GM21529 (cell line): ENCODE measurements around the gene SLC38A10.

Experiments used
- ATAC-seq: cut with Tn5 transposase; IDR thresholded peaks from one replicate; pipeline ENCODE4 v1.9.1; 2021; ENCODE audit not compliant: unreplicated experiment

Gene SLC38A10

DNA sequence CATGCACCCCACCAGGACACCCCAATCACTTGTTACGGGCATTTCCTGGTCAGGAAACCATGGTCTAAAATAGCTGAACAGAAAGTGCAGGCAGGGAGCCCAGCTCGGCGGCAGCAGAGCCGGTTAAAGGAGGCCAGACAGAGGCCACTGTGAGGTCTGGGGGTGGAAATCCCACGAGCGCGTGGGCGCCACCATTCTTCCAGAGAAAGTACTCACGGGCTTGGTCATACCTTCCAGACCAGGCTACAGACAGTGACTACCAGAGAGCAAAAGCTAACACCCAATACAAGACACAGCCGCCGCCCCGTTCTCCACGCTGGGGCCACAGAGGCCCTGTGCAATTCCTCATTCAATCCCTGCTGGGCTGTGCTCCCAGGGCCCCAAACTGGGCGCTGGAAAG is 84.2 kb downstream of the SLC38A10 start:
- ATAC-seq, result no peak

DNA sequence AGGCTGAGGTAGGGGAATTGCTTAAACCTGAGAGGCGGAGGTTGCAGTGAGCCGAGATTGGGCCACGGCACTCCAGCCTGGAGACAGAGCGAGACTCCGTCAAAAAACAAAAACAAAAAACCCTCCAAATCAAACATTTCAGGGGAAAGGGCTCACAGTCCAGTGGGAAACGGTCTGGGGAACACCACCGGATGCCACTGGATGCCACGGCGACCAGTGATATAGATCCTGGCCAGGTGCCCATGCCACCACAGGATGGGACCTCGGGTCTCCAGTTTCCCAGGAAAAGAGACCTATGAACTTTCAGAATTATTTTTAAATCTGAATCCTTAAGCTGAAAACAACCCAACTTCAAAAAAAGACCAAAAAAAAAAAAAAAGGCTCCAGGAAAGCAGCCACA is 84.6 kb downstream of the SLC38A10 start:
- ATAC-seq, result no peak

GRCh38 chr17:81209141-81209540 is 86.0 kb downstream of the SLC38A10 start:
- ATAC-seq, result no peak

GRCh38 chr17:81208651-81209050 is 86.5 kb downstream of the SLC38A10 start:
- no peak for ATAC-seq

GRCh38 chr17:81207610-81208581 is 87.2 kb downstream of the SLC38A10 start:
- ATAC-seq, result no peak

- no peak for ATAC-seq
Observed at GRCh38 chr17:81206657-81207056, 88.5 kb downstream of the SLC38A10 start.

DNA sequence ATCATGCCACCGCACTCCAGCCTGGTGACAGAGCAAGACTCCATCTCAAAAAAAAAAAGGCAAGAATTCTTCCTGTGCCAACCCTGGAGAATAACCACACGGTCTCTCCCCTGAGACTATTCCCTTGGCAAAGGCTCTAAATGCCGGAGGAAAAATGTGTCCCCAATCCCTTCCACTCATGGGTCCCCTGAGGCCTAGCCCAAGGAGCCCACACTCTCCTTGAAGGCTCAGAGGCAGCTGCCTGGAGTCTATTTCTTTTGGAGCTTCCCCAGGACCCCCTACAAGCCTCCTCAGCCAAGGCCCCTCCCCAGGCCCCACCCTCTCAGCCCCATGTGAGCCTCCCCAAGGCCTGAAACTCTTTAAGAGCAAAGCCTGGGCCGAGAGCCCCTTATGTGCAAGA is 88.9 kb downstream of the SLC38A10 start:
- ATAC-seq, result no peak

DNA sequence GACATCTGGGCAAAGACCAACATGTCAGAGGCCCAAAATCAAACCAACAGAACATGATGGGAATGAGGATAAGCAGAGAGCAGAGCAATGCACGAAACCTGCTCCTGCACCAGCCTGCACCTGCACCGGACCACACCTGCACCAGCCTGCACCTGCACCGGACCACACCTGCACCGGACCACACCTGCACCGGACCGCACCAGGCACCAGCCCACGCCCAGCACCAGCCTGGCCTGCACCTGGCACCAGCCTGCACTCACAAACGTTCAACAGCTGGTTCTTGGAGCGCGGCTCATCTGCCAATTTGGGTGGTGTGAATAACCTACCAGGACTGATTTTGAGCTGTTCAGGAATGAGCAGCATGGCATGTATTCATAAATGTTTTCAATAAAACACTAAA is 90.5 kb downstream of the SLC38A10 start:
- ATAC-seq, result no peak

GRCh38 chr17:81203136-81203535 is 92.0 kb downstream of the SLC38A10 start:
- ATAC-seq, result no peak

DNA sequence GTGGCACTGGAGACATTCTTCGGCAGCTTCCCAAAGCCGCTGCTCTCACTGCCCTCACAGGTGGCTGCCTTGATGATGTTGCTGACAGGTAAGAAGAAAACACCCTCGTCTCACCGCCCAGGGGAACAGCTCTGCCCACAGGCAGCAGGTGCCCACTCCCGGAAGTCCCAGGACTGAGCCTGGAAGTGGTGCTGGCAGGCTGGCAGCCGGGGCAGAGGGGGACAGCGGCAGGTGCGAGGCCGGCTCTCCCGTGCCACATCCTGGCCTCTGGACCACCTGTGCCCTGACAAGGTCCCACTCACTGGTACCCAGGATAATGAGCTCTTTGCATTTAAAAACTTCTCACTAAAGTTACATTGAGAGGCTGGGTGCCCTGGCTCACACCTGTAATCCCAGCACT is 92.8 kb downstream of the SLC38A10 start:
- no peak for ATAC-seq

DNA sequence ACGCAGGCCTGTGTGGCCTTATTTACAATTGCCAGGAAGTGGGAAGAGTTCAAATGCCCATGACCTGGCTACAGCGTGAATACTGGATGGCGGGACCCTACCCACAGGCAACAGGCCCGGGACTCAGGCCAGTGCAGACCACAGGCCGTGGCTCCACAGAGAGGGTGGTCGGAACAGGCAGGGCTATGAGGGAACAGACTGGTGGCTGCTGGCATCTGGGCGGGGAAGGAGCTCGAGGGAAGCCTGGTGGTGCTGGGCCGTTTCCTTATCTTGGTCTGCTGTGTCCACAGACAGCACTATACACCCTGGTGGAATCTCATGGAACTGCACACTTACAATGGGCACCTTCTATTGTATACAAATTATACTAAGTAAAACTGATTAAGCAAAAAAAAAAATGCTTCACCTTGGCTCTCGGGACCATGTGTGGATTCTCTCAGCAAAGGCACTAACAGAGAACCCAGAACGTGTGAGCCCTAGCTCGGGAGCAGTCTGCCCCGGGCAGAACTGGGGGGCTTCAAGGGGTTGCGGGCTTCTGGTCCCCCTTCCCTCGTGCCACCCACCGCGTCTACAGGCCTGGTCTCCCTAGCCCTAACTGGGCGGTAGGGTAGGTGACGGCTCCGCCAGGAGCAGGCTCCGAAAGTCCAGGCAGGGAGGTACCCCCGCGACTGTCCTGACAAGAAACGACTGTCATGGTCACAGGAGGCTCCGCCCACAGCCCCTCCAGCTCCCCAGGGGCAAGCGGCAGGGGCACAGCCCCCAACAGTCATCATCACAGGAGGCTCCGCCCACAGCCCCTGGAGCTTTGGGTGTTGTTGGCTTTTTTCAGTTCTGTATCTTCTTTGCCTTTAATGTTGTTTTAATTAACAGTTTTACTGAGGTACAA is 94.2 kb downstream of the SLC38A10 start:
- no peak for ATAC-seq

- ATAC-seq, result no peak
Observed at GRCh38 chr17:81200201-81200600, 94.9 kb downstream of the SLC38A10 start.

DNA sequence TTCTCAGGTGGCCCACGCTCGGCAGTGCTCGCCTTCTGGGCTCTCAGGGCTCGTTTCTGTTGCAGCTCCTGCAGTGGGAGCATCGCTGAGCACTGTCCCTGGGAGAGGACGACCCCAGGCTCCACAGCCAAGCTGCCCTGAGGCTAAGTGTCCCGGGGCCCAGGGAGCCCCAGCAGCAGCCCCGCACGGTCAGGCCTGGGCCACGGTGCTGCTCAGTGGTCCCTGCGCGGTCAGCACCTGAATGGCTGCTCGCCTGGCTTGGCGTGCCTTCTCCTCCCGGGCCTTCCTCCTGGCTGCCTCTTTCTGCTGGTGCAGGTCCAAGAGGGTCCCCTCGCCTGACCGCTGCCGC is 95.7 kb downstream of the SLC38A10 start:
- no peak for ATAC-seq

DNA sequence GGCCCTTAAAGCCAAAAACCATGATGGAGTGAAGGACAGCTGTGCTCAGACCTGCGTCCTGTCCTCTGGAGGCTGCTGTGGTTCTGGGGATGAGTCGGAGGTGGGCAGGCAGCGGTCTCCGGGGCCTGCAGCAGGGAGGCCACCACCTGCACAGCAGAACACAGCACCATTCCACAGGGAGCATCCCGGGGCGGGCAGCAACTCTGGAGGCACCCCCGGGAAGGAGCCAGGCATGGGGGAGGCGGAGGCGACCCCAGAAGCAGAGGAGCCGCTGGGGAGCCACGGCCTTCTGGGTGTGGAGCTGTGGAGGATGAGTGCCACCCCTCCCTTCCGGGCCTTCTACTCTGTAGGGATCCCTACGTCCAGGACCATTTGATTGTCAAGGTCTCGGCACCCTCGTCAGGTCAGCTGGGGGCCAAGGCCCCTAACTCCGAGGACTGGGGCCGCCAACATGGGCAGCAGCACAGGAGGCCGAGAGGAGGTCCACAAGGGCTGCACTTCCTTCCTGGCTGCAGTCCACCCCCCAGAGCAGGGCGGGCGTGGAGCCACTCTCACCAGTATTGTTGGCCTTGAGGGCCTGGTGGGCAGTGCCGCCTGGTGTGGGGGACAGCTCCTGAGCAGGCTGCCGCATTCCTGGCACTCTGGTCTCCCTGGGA is 96.2 kb downstream of the SLC38A10 start:
- no peak for ATAC-seq

GRCh38 chr17:81197831-81198490 is 97.1 kb downstream of the SLC38A10 start:
- no peak for ATAC-seq

DNA sequence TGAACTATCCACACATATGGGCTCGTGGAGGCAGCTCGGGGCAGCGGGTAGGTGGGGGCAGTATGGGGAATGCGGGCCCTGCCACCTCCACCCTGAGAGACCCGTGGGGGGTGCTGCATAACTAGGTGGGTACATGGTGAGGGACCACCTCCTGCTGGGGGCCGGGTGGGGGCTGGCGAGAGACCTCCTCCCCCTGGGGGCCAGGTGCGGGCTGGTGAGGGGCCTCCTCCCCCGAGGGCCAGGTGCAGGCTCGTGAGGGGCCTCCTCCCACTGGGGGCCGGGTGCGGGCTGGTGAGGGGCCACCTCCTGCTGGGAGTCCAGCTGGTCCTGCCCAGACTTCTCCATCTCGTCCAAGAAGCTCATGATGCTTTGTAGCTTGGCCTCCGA is 97.7 kb downstream of the SLC38A10 start:
- ATAC-seq, result no peak

GRCh38 chr17:81196505-81197408 is 98.3 kb downstream of the SLC38A10 start:
- no peak for ATAC-seq

DNA sequence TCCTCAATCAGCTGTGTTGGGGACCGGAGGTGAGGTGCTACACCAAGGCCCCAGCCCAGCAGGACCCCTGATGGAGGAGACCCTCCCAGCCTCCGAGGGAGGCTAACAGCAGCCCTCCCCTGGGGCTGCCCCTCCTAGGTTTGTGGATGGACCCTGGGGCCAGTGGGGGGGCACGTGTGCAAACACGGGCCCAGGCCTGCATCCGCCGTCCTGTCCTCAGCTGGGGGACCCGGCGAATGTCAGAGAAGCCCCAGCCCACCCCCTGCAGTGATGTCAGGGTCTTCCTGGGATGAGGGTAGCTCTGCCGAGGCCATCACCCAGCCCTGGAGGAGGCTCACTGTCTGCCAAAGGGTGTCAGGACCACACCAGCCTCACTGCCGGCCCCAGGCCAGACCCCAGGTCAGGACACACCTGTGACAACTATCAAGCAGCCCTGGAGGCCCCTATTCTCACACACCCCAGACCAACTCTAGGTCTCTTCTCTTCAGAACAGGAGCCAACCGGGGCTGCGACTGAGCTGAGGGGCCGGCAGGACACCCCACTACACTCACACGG is 99.1 kb downstream of the SLC38A10 start:
- no peak for ATAC-seq
